MV-4-11 (cell line): ENCODE results near the gene ARID3B.

Source experiments
- DNase-seq: peaks from one replicate; lab custom pipeline; 2025; lab: John Stamatoyannopoulos, UW

The ARID3B gene

GRCh38 chr15:74643665-74644204 lies 102.7 kb downstream of the ARID3B start:
- DNase-seq, result no peak

- no peak for DNase-seq
These were observed 105.5 kb downstream of the ARID3B start for GRCh38 chr15:74646480-74646879.
